Measurements from ENCODE around the gene AUTS2.

DNA sequence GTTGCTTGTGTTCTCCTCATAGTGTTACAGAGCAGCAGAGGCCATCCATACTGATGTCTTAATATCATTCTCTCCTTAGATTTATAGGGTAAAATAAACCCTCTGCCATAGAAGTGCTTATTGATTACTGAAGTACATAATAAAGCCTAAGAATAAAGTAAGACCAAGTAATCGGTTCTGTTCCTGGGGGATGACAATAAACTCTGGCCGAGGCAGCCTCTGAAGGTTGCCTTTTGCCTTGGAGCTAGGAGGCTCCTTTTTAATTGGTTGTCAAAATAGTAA lies 822.0 kb downstream of the AUTS2 start:
- TF ChIP-seq, protein P1, sequence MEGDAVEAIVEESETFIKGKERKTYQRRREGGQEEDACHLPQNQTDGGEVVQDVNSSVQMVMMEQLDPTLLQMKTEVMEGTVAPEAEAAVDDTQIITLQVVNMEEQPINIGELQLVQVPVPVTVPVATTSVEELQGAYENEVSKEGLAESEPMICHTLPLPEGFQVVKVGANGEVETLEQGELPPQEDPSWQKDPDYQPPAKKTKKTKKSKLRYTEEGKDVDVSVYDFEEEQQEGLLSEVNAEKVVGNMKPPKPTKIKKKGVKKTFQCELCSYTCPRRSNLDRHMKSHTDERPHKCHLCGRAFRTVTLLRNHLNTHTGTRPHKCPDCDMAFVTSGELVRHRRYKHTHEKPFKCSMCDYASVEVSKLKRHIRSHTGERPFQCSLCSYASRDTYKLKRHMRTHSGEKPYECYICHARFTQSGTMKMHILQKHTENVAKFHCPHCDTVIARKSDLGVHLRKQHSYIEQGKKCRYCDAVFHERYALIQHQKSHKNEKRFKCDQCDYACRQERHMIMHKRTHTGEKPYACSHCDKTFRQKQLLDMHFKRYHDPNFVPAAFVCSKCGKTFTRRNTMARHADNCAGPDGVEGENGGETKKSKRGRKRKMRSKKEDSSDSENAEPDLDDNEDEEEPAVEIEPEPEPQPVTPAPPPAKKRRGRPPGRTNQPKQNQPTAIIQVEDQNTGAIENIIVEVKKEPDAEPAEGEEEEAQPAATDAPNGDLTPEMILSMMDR (IDR thresholded peaks at IDR 0.05; ENCODE audit: insufficient read depth, low read length, poor library complexity, severe bottlenecking) = no peak
- TF ChIP-seq EZH2phosphoT487 (conservative IDR thresholded peaks at IDR 0.05; ENCODE audit: low read length) = no peak

Measured in SU-DHL-6 (cell line).